GM04504 (cell line): Measurements from ENCODE around the gene APBA2.

Experiments
- DNase-seq: peaks from one replicate; pipeline ENCODE4 v3.0.0-alpha.2; 2012; ENCODE audit warnings: low read depth

APBA2 gene

DNA sequence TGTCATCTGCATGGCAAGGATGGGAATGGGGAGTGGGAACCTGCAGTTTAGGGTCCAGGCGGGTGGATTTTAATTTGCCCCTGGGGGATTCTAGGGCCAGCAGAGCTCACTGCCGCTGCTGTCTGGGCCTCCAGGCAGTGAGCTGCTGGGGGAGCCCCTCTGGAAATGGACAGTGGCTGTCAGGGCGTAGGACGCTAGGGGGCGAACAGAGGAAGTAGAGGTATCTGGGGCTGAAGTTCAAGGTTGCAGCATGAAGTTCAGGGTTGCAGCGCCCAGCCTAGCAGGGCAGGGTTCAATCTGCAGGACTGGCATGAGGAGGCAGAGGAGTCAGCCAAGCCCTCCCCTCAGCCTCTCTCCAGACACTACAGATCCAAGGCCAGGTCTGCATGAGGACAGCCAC, 49.5 kb downstream of the APBA2 start:
- DNase-seq, result no peak

DNA sequence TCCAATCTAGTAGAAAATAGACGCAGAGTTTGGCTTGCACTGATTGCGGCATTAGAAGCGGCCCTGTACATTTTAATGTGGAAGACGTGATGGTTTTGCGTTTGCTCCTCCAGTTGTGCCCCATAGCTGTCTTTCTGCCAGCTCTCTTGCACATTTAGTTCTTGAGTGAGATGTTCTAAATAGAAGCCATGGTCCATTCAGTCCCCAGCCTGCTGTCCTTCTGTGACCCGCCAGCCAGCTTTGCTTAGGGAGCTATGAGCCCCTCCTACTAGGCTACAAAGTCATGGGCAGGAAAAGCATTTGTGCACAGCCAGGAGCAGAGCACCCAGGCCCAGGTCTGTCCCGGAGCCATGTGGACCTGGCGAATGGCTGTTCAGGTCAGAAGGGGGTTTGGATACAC, 50.3 kb downstream of the APBA2 start:
- no peak for DNase-seq

DNA sequence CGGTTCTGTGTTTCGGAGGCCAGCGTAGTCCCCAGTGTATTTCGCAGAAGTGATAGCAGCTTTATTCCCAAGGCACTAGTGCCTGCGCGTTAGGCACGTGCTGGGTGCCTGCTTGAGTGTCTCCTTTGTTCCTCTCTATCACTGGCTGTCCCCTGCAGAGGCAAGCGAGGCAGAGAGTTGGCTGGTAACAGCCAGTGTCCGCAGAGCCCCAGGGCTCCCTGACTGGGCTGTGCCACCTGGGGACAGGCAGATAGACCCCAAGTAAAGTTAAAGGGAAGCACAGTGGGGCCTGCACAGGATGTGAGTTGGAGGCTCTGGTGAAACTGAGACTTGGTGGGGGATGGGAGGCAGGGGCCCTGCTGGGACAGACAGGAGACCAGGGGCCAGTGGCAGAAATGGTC, 50.7 kb downstream of the APBA2 start:
- no peak for DNase-seq

DNA sequence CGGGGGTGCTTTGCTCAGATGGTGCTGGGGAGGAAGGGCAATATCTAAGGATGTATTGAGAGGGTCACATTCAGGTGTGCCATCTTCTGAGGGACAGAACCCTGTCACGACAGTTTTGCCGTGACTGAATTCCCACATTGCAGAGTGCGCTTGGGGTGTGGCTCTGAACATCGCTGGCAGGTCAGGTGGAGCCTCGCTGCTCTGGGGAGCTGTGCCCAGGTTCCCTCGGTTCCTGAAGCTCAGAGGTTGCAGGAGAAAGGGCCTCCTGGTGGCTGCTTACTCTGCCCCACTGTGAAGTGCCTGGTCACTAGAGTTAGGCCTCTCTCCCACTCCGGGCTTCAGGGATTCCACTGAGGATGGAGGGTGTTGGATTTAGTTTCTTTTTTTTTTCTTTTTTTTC, 51.5 kb downstream of the APBA2 start:
- no peak for DNase-seq

DNA sequence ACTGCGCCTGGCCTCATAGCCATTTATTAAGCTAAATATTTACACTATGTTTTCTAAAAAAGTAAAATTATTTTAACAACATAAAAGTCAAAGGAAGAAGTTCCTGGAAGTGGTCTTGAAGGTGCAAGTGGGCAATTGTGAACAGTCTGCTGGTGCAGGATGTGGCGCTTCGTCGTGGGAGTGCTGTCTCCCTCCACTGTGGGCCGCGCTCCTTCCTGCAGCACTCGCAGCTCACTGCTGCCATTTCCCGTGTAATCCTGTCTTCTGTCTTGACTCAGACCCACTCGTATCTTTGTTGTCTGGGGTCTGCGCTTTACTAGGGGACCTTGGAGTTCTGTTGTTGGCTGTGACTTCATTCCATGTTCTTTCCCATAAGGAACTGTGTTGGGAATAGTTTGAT, 56.3 kb downstream of the APBA2 start:
- no peak for DNase-seq

GRCh38 chr15:28942571-28942970, 56.8 kb downstream of the APBA2 start:
- no peak for DNase-seq

DNA sequence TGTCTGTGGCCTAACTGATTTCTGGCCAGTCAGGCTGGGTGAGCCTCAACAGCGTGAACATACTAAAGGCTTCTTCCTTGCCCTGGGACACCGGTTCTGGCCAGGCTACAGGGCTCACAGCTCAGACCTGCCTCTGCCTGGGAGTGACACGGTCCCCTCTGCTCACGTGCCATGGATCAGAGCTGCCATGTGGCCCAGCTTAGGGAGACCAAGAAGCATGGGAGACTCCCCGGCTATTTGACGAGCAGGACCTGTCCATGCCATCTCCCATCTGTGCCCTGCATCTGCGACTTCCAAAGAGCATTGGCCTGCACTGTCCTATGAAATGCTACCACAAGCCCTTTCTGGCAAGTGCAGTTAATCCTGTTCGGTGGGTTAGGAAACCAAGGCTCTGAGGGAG, 57.4 kb downstream of the APBA2 start:
- no peak for DNase-seq

DNA sequence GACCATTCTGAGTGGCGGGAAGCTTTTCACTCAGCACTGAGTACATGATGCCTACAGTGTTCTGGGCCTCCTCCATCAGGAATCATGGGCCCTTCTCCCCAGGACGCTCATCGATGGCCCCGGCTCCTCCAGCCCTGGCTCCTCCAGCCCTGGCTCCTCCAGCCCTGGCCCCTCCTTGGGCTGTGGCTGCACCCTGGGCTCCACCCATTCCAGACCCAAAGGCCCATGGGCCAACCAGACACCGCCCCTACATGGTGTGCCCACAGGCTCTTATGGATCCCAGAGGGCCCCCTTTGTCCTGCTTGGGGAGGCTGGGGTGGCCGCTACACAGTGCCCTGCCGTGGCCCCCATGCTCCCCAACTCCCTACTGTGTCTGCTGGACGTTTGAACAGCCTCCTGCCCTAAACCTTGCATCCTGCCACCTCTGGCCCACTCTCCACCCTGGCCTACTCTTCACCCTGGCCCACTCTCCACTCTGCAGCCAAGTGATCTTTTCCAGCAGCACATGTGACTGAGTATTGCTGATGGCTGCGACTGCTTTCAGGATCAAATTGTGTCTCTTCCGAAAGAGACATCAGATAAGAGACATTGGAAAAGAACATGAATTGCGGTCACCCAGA, 57.9 kb downstream of the APBA2 start:
- no peak for DNase-seq

- DNase-seq, result no peak
These were observed 58.5 kb downstream of the APBA2 start for GRCh38 chr15:28944286-28944685.

- no peak for DNase-seq
These were observed 59.0 kb downstream of the APBA2 start for GRCh38 chr15:28944696-28945300.

DNA sequence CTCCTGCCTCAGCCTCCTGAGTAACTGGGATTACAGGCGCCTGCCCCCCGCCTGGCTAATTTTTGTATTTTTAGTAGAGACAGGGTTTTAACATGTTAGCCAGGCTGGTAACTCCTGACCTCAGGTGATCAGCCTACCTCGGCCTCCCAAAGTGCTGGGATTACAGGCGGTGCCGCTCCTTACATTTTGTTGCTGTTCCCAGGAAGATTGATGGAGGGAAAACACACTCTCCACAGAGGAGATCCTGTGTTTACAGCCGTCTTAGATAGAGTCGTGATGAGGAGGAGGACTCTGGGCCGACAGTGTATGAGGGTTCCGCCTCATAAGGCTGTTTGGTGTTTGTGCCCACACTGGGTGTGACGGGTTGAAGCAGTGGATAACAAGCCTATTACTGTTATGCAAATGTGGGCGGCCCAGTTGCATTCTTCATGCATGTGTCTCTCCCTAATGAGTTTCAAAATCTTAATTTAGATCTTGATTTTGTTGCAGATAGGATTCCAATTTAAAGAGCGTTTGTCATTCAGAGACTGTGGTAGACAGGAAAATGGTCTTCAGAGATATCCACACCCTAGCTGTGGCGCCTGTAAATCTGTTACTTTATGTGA, 60.0 kb downstream of the APBA2 start:
- DNase-seq, result no peak

DNA sequence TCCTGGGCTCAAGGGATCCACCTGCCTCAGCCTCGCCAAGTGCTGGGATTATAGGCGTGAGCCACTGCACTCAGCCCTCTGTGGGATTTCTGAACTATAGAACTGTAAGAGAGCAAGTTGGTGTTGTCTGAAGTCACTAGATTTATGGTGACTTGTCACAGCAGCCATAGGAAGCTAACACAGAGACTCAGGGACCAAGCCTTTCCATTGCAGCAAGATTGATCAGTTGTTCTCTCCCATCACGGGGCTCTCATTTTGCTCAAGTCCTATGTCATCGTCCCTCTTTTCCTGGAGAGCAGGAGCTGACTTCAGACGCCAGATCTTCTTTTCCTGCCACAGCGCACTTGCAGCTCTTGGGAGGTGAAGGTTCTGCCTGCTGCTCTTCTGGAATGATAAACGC, 61.0 kb downstream of the APBA2 start:
- no peak for DNase-seq

DNA sequence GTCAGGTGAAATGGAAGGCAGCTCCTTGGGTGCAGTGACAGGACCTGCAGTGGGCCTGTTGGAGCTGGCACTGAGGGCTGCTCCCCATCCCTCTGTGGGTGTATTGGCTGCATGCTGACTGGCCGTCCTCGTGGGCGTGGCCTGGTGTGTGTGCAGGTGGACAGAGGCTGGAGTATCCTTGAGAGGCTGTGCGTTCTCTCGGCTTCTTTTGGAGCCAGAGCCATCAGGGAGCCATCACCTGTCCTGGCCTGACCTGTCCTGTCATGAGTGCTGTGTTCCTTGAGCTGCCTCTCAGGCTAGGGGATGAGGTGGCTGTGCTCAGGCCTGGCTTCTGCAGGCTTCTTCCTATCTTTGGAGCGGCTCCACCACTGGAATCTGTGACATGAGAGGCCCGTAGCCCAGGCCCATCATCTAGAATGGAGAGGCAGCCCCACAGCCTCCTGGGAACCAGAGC, 61.5 kb downstream of the APBA2 start:
- DNase-seq, result no peak

DNA sequence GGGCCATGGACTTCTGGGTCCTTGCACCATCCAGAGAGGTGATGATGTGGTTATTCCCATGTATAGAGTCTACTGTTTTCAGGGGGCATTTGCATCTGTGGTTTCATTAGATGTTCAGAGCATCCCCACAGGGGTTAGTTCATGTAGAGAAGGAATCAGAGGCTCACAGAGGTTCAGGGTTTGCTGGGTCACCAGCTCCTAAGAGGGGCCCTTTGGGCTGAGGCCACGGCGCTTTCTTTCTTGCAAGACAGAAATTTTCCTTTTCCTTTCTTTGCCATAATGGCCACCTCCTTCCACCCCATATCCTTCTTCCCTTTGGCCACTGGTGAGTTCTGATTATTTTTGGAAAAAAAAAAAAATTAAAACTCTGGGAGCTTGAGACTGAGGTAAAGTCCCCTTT, 62.3 kb downstream of the APBA2 start:
- no peak for DNase-seq

DNA sequence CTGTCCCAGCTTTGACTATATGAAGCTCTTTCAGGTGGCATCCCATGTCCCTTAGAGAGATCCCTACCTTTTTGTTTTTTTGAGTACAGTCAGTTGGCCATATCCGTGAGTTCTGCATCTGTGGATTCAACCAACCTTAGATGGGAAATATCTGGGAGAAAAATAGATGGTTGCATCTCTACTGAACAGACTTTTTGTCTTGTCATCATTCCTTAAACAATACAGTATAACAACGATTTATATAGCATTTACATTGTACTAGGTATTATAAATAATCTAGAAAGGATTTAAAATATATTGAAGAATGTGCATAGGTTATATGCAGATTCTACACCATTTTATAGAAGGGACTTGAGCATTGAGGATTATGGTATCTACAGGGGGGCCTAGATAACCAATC, 65.1 kb downstream of the APBA2 start:
- DNase-seq, result no peak

DNA sequence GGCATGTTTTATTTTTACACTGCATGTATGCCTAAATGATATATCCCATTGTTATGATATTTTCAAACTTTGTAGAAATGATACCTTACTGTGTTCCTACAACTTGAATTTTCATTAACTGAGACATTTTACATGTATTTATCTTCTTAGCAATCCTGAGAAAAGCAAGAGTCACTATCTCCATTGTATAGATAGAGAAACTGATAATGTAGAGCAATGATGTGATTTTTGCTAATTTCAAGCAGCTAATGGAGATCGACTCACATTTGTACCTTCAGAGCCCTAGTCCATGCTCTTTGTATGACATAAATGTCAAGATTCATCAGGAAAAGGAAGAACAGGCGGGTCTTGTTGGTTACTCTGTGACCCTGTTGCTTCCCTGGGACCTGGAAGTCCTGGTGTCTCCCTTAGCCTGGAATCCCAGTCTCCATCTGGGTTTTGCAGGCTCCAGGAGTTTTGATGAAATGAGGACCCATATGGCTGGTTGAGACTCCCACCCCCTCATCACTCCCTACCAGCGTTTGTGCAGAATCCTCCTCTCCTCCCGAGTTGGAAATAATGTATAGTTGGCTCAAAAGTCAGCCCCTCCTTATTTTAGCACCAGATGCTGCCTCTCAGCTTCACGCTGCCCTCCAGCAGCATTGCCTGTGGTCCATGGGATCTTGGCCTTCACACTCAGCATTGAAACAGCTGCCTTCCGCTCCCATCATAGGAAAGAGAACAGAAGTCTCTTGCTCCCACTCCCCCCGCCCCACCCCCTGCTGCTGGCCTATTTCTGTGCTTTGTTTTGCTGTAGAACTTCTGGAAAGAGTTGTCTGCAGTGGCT, 67.1 kb downstream of the APBA2 start:
- no peak for DNase-seq

DNA sequence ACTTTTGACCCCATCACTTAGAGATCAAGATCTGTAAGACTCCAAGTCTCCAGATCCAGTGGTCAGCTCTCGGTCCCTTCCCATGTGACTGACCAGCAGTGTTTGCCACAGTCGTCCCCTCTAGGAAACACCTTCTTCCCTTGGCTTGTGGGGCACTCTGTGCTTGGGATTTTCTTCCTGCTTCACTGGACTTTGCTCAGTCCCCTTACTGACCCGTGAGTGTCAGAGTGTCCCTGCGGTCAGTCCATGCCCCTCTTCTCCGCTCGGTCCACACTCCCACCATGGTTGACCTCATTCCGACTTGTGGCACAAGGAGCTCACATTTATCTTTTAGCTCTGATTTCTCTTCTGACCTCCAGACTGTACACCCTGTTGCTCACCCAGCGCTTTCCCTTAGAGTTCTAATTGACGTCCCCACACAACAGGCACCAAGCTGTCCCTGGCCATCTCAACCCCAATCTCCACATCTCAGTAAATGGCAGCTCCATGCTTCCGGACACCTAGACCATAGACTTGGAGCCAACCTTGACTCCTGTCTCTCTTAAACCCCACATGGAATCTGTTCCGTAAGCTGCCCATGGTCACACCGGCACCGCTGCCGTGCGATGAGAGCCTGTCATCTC, 67.9 kb downstream of the APBA2 start:
- DNase-seq, result no peak

DNA sequence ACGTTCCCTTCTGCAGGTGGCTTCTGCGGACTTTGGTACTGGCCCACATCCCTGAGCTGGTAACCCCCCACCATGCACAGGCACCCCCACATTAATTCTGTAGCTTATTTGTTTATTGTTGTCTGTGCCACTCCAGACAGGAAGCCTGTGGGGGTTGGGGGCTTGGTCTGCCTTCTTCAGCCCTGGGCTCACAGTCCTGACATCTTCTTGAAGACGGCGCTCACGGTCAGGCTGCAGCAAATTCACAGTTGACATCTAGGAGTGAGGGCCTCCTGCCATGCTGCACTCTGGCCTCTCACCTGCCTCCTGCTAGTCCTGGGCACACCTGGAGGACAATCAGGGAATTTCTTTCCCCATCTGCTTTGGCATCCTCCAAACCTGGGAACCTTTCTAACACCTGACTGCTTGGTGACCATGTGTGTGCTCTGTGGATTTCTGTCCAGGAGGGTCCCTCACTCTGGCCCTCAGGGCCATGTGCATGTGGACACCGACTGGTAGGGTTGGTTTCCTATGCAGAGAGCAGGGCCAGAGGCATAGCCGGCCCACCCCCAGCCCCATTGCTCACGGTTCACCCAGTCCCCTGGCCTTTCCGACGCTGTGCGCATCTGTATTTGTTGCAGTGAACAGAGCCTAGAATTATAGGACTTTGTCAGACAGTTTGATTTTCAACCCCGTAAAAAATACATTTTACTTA, 68.8 kb downstream of the APBA2 start:
- no peak for DNase-seq

- no peak for DNase-seq
These were observed 69.6 kb downstream of the APBA2 start for GRCh38 chr15:28955160-28955992.

GRCh38 chr15:28955993-28956421, 70.2 kb downstream of the APBA2 start:
- no peak for DNase-seq

GRCh38 chr15:28956491-28956890, 70.7 kb downstream of the APBA2 start:
- DNase-seq, result no peak
